ENCODE data around the gene RIIAD1. TPM values are rescaled to one million over a fixed set of nuclear protein-coding genes. Genes with fewer than 3 reads are reported as not detected.
"Not testable (repeated sequence)": the region's sequence is repeated elsewhere in the genome, so short reads cannot be mapped to it uniquely, and the experiment has no call there.

RIIAD1 gene
- total RNA-seq, 2 donors from 2014 or later, result 3.3 TPM

GRCh38 chr1:151728151-151729054 lies 7.1 kb downstream of the RIIAD1 start:
- ATAC-seq, result peak; percentile 92 to 93
- intact Hi-C loops (cut with DNase I), result no loop called here
- no peak for DNase-seq

GRCh38 chr1:151729157-151729965 lies 8.0 kb downstream of the RIIAD1 start:
- DNase-seq (no peak), ATAC-seq (no peak)
- intact Hi-C loops (cut with DNase I), result no loop called here

- DNase-seq (no peak), ATAC-seq (no peak)
- intact Hi-C loops (cut with DNase I), result loop anchor here (5.0 to 10.0 kb wide), 2 partner anchors 193 to 275 kb away; no protein-coding TSS in a partner anchor
Observed at GRCh38 chr1:151729966-151730291, 8.6 kb downstream of the RIIAD1 start.

GRCh38 chr1:151733126-151733525 lies 11.8 kb downstream of the RIIAD1 start:
- DNase-seq (no peak), ATAC-seq (no peak)
- intact Hi-C loops (cut with DNase I), result loop anchor here (5.0 to 10.0 kb wide), 2 partner anchors 196 to 272 kb away; no protein-coding TSS in a partner anchor

GRCh38 chr1:151733995-151734394 lies 12.7 kb downstream of the RIIAD1 start:
- DNase-seq, ATAC-seq: not testable (repeated sequence)
- intact Hi-C loops (cut with DNase I), result loop anchor here (2.0 to 10.0 kb wide), 5 partner anchors 41 to 271 kb away; no protein-coding TSS in a partner anchor

- DNase-seq (no peak), ATAC-seq (no peak)
- intact Hi-C loops (cut with DNase I), result loop anchor here (5.0 to 10.0 kb wide), 4 partner anchors 40 to 295 kb away; no protein-coding TSS in a partner anchor
Observed at GRCh38 chr1:151737026-151737425, 15.7 kb downstream of the RIIAD1 start.

GRCh38 chr1:151737479-151737878 lies 16.2 kb downstream of the RIIAD1 start:
- intact Hi-C loops (cut with DNase I), result loop anchor here (5.0 to 10.0 kb wide), 4 partner anchors 40 to 295 kb away; no protein-coding TSS in a partner anchor
- ATAC-seq, result no peak
- DNase-seq, result no peak

- DNase-seq, result no peak
Observed at GRCh38 chr1:151739590-151740355, 18.5 kb downstream of the RIIAD1 start.

GRCh38 chr1:151741516-151741915 lies 20.2 kb downstream of the RIIAD1 start:
- intact Hi-C loops (cut with DNase I), result no loop called here
- DNase-seq (no peak), ATAC-seq (no peak)

More at GRCh38 chr1:151739590-151740355, 18.5 kb downstream of the RIIAD1 start:
- ATAC-seq, result peak; percentile 19 to 23
- intact Hi-C loops (cut with DNase I), result loop anchor here (5.0 to 10.0 kb wide), 4 partner anchors 42 to 297 kb away; no protein-coding TSS in a partner anchor

- DNase-seq (no peak), ATAC-seq (no peak)
- intact Hi-C loops (cut with DNase I), result no loop called here
Observed at GRCh38 chr1:151756291-151756690, 35.0 kb downstream of the RIIAD1 start.

- ATAC-seq, result no peak
- intact Hi-C loops (cut with DNase I), result no loop called here
- DNase-seq, result no peak
Observed at GRCh38 chr1:151759241-151759640, 37.9 kb downstream of the RIIAD1 start.

- DNase-seq (no peak), ATAC-seq (no peak)
- intact Hi-C loops (cut with DNase I), result no loop called here
Observed at GRCh38 chr1:151760597-151761385, 39.5 kb downstream of the RIIAD1 start.

GRCh38 chr1:151762941-151763921 lies 41.9 kb downstream of the RIIAD1 start, which contains the start of gene MRPL9:
MRPL9 (minus strand) TSS chr1:151763496; CDS start chr1:151763479, 17 bp downstream.
- intact Hi-C loops (cut with DNase I), result no loop called here
- peak; percentile 87 for DNase-seq
- ATAC-seq, result peak; percentile 99 to 100

- ATAC-seq (peak in 1 of 2 donors; percentile 8), DNase-seq (no peak)
- intact Hi-C loops (cut with DNase I), result no loop called here
Observed at GRCh38 chr1:151763990-151764389, 42.7 kb downstream of the RIIAD1 start.

GRCh38 chr1:151768351-151769066 lies 47.2 kb downstream of the RIIAD1 start:
- intact Hi-C loops (cut with DNase I); ATAC-seq: not testable (repeated sequence)

GRCh38 chr1:151769270-151769669 lies 47.9 kb downstream of the RIIAD1 start:
- ATAC-seq; intact Hi-C loops (cut with DNase I); DNase-seq: not testable (repeated sequence)

More at GRCh38 chr1:151768351-151769066, 47.2 kb downstream of the RIIAD1 start:
- DNase-seq, result not testable (repeated sequence)

Measured in left cardiac atrium (tissue), 4 donors.